Measurements from ENCODE around the gene DPP7.
"Not testable (repeated sequence)": the region's sequence is repeated elsewhere in the genome, so short reads cannot be mapped to it uniquely, and the experiment has no call there.

Gene DPP7

DNA sequence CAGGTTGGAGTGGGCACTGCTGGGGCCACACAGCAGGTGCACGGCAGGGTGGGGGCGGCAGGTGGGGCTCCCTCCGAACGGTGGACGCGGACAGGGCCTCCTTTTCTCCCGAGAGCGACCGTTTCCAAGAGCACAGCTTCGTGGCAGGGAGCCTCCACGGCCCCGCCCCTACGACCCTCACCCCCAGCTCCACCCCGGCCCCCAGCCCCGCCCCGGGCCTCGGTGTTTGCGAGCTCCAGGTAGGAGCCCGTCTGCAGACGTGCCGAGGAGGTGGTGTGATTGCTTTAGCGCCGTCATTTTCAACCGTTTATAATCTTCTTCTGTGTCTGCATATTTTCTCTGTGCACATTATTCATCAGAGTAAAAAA is 33.2 kb upstream of the DPP7 start:
- no peak for DNase-seq (ENCODE audit: low read depth)

GRCh38 chr9:137147091-137147792 is 32.7 kb upstream of the DPP7 start:
- DNase-seq (ENCODE audit: low read depth), result no peak

DNA sequence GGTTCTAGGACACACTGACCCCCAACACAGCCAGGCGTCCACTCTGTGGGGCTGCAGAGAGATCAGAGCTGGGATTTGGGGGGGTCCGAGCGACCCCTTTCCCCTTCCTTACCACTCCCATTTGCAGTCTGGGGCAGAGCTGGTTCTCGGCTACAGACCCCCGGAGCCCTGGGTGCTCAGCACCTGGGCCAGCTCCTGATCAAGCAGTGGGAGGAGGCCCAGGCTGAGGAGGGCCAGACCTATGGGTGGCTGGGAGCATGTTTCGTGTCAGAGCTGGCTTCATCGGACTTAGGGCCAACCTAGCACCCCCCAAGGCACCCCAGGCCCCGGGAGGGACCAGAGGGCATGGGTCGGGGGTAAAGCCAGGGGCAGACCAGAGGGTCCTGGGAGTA is 32.0 kb upstream of the DPP7 start:
- no peak for DNase-seq (ENCODE audit: low read depth)

DNA sequence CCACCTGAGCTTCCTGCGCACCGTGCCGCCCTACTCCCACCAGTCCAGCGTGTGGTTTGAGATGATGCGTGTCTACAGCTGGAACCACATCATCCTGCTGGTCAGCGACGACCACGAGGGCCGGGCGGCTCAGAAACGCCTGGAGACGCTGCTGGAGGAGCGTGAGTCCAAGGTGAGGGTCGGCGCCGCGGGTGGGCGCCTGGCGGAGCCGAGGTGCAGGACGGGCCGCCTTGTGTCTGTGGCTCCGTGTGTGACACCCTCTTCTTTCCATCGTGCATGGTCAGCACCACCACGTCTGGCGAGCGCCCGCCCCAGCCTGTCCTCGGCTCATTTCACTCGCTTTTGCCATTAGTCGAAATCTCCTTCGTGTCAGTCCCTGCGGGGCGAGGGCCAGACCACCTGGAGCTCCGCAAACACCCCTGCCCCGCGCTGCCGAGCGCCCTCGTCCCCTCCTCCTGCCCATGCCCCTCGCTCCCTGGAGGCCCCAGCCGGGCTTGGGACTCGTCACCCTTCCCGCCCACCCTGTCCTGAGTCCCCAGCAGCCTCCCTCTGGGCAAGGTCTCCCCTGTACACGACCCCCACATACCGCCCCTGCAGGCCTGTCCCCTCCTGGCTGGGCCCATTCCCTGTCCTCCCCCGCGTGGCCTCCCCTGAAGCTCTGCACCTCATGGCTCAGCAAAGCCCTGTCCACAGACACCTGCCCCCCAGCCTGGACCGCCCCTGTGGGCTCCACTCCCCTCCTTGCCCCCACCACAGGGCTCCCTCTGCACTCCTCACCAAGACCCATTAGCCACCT is 31.4 kb upstream of the DPP7 start:
- no peak for DNase-seq (ENCODE audit: low read depth)

DNA sequence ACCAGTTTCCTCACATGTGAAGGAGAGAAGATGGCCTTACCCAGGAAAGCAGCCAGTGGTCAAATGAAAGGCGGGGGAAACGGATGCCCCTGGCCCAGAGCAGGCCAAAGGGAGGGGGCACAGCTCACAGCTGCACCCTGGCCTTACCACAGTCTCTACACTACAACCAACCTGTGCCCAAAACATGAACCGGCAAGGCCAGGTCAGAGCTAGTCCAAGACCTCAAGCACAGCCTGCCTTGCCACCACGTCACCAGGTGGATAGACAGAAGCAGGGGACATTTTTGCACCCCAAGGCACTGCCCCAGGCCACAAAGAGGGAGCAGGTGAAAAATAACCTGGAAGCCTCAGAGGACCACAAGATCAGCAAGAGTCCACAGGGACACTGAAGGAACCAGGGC is 28.9 kb upstream of the DPP7 start:
- DNase-seq (ENCODE audit: low read depth), result no peak

DNA sequence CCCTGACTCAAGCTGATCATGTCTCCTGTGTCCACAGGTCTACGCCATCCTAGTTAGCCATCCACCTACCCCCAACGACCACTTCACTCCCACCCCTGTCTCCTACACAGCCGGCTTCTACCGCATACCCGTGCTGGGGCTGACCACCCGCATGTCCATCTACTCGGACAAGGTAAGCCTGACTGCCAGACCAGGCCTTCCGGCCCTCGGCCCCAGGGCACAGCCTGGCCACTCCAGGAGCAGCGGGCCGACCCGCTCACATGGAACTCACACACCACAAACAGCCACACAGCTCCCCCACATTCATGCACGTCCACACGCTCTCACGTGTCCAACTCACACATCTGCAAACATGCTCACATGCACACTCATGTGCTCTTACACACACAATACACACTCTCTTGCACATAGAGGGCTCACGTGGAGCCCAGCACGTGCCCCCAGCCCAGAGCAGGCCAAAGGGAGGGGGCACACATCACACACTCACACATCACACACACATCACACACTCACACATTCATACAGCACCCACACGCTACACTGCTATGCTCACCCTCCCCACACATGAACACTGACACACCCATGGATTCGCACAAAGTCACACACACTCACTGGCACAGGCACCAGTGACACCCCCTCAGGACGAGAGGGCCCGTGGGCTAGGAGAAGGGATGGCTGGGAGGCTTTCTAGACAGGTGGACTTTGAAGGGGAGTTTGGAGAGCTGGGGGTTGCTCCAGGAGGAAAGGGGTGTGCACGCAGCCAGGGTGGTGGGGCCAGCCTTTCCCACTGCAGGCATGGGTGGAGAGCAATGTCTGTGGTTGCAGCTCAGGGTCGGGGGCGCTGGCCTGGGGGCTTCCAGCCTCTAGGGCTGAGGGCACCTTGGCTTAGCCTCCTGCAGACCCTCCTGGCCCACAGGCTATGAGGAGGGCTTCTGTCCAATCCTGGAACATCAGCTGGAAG is 27.7 kb upstream of the DPP7 start:
- no peak for DNase-seq (ENCODE audit: low read depth)

- DNase-seq (ENCODE audit: low read depth), result no peak
Observed at GRCh38 chr9:137141050-137141810, 26.7 kb upstream of the DPP7 start.

- DNase-seq (ENCODE audit: low read depth), result no peak
Observed at GRCh38 chr9:137140151-137141012, 25.8 kb upstream of the DPP7 start.

DNA sequence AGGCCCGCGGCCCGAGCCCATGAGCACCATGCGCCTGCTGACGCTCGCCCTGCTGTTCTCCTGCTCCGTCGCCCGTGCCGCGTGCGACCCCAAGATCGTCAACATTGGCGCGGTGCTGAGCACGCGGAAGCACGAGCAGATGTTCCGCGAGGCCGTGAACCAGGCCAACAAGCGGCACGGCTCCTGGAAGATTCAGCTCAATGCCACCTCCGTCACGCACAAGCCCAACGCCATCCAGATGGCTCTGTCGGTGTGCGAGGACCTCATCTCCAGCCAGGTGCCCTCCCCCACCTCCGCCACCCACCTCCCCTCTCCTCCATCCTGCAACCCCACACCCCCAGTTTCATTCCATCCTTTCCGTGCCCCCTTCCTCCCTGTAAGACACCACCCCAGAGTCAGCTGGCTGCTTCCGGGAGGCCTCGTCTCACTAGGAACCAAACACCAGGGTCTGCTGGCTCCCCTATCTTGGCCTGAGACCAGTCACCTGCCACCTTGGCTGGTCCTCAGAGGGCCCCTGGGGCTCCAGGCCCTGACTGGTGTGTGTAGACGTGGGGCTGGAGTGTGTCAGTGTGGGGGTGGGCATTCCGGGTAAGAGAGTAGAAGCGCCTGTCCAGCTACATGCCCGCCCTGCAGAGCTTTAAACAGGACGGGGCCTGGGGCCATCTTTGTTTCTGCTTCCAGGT is 25.1 kb upstream of the DPP7 start:
- DNase-seq (ENCODE audit: low read depth), result no peak

DNA sequence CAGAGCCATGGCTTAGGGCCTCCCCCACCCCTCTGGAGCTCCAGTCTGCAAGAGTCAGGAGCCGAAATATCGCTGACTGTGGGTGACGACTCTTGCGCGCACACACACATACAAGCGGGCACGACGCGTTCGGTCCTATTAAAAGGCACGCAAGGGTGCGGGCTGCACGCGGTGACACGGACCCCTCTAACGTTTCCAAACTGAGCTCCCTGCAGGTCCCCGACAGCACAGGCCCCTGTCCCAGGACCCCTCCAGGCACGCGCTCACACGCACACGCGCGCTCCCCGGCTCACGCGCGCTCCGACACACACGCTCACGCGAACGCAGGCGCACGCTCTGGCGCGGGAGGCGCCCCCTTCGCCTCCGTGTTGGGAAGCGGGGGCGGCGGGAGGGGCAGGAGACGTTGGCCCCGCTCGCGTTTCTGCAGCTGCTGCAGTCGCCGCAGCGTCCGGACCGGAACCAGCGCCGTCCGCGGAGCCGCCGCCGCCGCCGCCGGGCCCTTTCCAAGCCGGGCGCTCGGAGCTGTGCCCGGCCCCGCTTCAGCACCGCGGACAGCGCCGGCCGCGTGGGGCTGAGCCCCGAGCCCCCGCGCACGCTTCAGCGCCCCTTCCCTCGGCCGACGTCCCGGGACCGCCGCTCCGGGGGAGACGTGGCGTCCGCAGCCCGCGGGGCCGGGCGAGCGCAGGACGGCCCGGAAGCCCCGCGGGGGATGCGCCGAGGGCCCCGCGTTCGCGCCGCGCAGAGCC is 24.4 kb upstream of the DPP7 start, which contains the start of gene GRIN1:
Gene GRIN1, plus strand, starts transcription at position 433 of the 746 bp plus-strand sequence. CDS start 333 bp downstream, outside the sequence.
- DNase-seq (ENCODE audit: low read depth), result no peak

DNA sequence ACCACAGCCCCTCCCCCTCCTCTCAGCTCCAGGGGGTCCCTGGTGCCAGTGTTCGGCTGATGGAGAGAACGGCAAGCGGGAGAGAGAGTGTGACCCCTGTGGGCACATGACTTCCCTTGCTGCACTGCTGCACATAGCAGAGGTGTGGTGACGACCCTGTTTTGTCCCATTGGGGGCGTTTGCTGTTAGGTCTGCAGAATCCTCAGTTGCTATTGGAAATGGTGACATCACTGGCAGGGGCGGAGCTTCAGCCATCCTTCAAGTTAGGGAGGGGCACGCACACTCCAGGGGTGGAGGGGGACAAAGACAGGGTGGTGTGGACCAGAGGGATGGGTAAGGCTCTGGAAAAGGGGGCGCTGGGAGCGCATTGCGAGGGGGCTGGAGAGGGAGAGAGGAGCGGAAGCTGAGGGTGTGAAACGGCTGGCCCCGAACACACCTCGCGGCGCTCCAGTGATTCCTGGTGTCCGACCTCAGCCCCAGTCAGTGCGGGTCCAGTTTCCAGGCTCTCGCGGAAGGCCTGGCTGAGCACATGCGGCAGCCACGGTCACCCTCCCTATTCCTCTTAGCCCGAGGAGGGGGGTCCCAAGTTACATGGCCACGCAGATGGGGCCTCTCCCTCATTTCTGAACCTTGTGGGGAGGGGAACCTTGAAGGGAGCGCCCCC is 23.7 kb upstream of the DPP7 start:
- no peak for DNase-seq (ENCODE audit: low read depth)

DNA sequence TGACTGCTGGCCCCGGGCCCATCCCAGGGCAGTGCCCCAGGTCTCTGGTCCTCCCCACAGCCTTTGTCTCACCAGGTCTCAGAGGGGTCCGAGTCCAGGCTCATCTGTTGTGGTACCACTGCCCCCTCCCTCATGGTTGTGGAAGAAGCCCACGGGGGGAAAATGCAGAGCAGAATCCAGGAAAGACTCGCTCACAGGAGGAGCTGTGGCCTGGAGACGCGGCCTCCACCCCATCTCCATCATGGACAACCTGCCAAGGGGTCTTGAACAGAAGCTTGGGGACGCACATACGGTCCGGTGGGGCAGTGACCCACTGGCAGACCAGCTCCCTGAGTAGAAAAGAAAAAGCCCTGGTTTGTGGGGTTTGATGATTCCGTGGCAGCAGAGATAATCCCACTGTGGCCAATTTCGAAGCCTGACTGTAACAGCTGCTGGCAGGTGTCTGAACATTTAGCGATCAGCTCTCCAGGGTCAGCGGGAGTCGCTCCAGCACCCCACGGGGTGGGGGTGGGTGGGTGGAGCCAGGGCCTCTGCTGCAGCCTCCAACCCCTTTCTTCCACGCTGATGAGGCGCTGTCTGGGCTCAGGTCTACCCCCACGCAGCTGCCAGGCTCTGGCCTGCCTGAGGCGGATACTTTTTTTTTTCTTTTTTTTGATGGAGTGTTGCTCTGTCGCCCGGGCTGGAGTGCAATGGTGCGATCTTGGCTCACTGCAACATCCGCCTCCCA is 22.5 kb upstream of the DPP7 start:
- DNase-seq (ENCODE audit: low read depth), result no peak

DNA sequence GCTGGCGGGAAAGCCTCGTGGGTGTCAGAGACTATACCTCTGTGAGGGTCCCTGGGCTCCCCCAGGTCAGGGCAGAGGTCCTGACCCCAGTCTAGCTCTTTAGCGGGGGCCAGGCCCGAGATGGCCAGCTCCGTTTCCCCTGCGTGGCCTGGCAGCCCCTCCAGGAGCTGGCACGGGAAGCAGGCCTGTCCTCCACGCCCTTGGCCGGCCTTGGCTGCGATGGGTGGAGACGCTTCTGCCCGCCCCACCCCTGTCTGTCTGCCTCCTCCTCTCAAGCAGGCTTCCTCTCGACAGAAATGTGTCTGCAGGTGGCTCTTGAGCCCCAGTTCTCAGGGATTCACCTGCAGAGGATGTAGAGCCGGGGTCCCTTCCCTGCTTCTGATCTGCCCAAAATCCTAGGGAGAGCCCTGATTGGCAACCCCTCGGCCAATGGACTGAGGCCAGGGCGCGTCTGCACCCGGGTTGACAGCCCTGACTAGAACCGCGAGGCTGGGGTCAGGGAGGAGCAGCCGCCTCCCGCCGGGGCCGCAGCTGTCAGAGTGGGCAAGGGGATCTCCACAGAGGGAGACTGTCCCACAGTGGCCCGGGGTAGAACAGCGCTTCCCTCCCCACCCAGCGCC is 21.8 kb upstream of the DPP7 start:
- DNase-seq (ENCODE audit: low read depth), result no peak

DNA sequence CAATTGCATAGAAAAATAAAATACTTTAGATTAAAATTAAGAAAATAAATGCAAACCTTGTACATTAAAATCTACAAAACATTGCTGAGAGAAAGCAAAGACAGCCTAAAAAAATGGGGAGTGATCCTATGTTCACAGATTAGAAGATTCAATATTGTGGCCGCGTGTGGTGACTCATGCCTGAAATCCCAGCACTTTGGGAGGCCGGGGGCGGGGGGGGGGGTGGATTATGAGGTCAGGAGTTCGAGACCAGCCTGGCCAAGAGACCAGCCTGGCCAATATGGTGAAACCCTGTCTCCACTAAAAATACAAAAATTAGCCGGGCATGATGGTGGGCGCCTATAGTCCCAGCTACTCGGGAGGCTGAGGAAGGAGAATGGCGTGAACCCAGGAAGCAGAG is 20.6 kb upstream of the DPP7 start:
- not testable (repeated sequence) for DNase-seq (ENCODE audit: low read depth)

- DNase-seq (ENCODE audit: low read depth), result no peak
Observed at GRCh38 chr9:137134191-137134590, 19.7 kb upstream of the DPP7 start.

- no peak for DNase-seq (ENCODE audit: low read depth)
Observed at GRCh38 chr9:137130176-137130755, 15.7 kb upstream of the DPP7 start.

DNA sequence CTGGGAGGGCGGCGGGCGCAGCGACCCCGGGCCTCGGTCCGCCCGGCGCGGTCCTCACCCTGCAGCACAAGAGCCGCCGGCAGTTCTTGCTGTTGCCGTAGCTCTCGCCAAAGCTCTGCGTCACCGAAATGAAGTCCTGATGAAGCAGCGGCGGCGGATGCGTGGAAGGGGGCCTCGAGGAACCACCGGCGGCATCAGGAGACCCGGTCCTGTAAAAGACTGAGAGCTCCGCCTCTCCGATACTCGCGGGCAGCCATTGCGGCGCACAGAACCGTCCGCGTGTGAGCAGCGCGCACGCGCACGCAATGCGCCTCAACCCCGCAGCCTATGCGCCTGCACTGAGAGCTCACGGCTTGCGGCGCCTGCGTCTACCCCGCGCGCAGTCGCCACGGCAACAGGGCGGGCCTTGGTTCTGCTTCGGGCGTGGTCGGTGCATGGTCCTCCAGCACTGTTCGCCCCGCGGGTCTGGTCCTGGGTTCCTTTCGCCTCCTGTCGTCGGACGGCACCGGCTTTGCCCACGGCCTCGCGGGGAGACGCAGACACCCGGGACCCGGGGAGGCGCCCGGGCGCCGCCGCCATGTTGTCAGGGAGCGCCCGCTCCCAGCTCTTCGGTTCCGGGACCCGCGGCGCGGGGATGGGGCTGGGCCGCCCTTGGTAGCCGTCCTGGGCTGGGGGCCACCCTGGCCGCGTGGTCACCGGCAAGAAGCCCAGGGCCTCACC is 15.1 kb upstream of the DPP7 start:
- DNase-seq (ENCODE audit: low read depth), result peak; percentile 87
